ENCODE measurements around the gene BUD13.

DNA sequence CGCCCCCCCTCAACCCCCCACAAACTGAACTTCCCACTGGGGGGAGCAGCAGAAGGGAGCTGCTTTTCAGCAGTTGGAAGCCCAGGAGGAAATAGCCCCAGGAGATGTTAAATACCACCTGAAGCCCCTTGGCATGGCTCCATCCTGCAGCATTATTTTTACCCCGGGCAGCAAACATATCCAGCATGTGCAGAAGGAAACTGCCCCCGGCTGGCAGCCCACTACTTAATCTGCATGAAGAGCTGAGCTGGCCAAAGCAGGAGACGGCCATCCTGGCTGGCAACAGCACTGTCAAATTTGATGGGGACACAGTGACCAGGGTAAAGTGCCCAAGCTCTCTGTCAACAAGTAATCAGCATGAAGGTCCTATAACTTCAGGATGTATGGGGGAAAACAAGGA is 32.0 kb downstream of the BUD13 start:
- TF ChIP-seq, protein P1, sequence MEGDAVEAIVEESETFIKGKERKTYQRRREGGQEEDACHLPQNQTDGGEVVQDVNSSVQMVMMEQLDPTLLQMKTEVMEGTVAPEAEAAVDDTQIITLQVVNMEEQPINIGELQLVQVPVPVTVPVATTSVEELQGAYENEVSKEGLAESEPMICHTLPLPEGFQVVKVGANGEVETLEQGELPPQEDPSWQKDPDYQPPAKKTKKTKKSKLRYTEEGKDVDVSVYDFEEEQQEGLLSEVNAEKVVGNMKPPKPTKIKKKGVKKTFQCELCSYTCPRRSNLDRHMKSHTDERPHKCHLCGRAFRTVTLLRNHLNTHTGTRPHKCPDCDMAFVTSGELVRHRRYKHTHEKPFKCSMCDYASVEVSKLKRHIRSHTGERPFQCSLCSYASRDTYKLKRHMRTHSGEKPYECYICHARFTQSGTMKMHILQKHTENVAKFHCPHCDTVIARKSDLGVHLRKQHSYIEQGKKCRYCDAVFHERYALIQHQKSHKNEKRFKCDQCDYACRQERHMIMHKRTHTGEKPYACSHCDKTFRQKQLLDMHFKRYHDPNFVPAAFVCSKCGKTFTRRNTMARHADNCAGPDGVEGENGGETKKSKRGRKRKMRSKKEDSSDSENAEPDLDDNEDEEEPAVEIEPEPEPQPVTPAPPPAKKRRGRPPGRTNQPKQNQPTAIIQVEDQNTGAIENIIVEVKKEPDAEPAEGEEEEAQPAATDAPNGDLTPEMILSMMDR (IDR thresholded peaks at IDR 0.05; ENCODE audit: poor library complexity, severe bottlenecking): no peak
- TF ChIP-seq POLR2AphosphoS5 (IDR thresholded peaks at IDR 0.05): no peak
- TF ChIP-seq EP300 (conservative IDR thresholded peaks at IDR 0.05; ENCODE audit: poor library complexity, severe bottlenecking): no peak
- TF ChIP-seq SMC3 (conservative IDR thresholded peaks at IDR 0.05; ENCODE audit: poor library complexity): no peak
- TF ChIP-seq TAF1 (IDR thresholded peaks at IDR 0.05; ENCODE audit: low read depth): no peak
- no peak for TF ChIP-seq EZH2 (IDR thresholded peaks at IDR 0.05; ENCODE audit: borderline replicate concordance, insufficient read depth, low read length, poor library complexity, severe bottlenecking)
